ENCODE measurements around the gene ROGDI. TPM values are rescaled to one million over a fixed set of nuclear protein-coding genes. Genes with fewer than 3 reads are reported as not detected.
A peak's percentile ranks its signal among the peaks of the same experiment; 100 is the strongest.

Gene ROGDI
- total and polyA plus RNA-seq, 2 of the 13 experiments (the other 11 are each of a cell fraction or from before 2014, with no cell fraction given) = 19.2 to 42.1 TPM

DNA sequence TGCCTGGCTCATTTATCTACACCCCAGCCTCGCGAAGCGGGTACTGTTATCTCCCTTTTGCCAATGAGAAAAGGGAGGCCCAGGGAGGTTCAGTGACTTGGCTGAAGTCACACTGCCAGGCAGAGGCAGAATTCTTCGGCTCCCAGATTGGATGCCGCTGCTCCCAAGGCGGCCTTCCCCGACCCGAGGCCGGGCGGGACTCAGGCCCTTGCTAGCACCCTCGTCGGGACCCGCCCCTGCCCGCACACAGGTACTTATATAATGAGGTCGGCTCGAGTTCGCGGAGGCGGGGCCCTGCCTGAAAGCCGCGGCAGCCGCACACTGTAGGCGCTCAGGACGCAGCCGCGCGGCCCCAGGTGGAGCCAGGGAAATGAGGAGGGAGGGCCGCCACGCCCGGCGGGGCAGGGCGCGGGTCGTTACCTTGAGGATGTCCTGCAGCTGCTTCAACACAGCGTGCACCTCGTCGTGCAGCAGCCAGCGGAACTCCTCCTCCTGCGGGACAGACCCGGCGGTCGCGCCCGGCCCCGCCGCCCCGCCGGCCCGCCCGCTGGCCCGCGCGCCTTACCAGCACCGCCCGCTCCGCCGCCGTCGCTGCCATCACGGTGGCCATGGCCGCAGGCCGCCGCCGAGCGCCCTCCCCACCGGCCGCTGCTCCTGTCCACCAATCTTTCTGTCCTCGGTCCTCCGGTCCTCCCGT lies at the start of gene ROGDI (continued):
- TF ChIP-seq ZNF30 (CRISPR knock-in tag; IDR thresholded peaks at IDR 0.05) = no peak
- TF ChIP-seq ZNF720 (CRISPR knock-in tag; IDR thresholded peaks at IDR 0.05) = no peak
- no peak for TF ChIP-seq HNRNPH1 (optimal IDR thresholded peaks at IDR 0.05; ENCODE audit: low read depth, low read length)
- TF ChIP-seq SMAD9 (CRISPR knock-in tag; IDR thresholded peaks at IDR 0.05) = no peak
- peak; percentile 15; the same call in 1 of the 2 replicates for TF ChIP-seq ELF3 (CRISPR knock-in tag; IDR thresholded peaks at IDR 0.05)
- no peak for TF ChIP-seq KDM4B (CRISPR knock-in tag; IDR thresholded peaks at IDR 0.05)
- TF ChIP-seq, protein P1, sequence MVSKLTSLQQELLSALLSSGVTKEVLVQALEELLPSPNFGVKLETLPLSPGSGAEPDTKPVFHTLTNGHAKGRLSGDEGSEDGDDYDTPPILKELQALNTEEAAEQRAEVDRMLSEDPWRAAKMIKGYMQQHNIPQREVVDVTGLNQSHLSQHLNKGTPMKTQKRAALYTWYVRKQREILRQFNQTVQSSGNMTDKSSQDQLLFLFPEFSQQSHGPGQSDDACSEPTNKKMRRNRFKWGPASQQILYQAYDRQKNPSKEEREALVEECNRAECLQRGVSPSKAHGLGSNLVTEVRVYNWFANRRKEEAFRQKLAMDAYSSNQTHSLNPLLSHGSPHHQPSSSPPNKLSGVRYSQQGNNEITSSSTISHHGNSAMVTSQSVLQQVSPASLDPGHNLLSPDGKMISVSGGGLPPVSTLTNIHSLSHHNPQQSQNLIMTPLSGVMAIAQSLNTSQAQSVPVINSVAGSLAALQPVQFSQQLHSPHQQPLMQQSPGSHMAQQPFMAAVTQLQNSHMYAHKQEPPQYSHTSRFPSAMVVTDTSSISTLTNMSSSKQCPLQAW (CRISPR knock-in tag; IDR thresholded peaks at IDR 0.05) = peak; percentile 75
- no peak for TF ChIP-seq IKZF4 (CRISPR knock-in tag; IDR thresholded peaks at IDR 0.05; ENCODE audit: borderline replicate concordance, low read depth, not compliant biosample characterization)
- TF ChIP-seq, protein P2, sequence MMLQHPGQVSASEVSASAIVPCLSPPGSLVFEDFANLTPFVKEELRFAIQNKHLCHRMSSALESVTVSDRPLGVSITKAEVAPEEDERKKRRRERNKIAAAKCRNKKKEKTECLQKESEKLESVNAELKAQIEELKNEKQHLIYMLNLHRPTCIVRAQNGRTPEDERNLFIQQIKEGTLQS (CRISPR knock-in tag; IDR thresholded peaks at IDR 0.05) = no peak
- TF ChIP-seq NCOA2 (CRISPR knock-in tag; IDR thresholded peaks at IDR 0.05) = no peak
- no peak for TF ChIP-seq FOXA1 (IDR thresholded peaks at IDR 0.05)
- TF ChIP-seq FOXA1 (CRISPR knock-in tag; IDR thresholded peaks at IDR 0.05) = no peak
- peak; percentile 40; the same call in 1 of the 2 replicates for TF ChIP-seq ZNF143 (CRISPR knock-in tag; IDR thresholded peaks at IDR 0.05)
- no peak for TF ChIP-seq ZNF530 (CRISPR knock-in tag; IDR thresholded peaks at IDR 0.05; ENCODE audit: low read depth)
- no peak for TF ChIP-seq SCMH1 (CRISPR knock-in tag; IDR thresholded peaks at IDR 0.05; ENCODE audit: borderline replicate concordance)
- no peak for TF ChIP-seq SP140L (CRISPR knock-in tag; IDR thresholded peaks at IDR 0.05; ENCODE audit: borderline replicate concordance)
- peak; percentile 99 for TF ChIP-seq RARA (CRISPR knock-in tag; IDR thresholded peaks at IDR 0.05)
- peak; percentile 81 for TF ChIP-seq SAP130 (CRISPR knock-in tag; IDR thresholded peaks at IDR 0.05; ENCODE audit: low read depth)
- TF ChIP-seq SATB2 (CRISPR knock-in tag; IDR thresholded peaks at IDR 0.05) = no peak
- TF ChIP-seq ZNF33A (CRISPR knock-in tag; IDR thresholded peaks at IDR 0.05; ENCODE audit: borderline replicate concordance) = no peak
- no peak for TF ChIP-seq ZNF737 (CRISPR knock-in tag; IDR thresholded peaks at IDR 0.05; ENCODE audit: borderline replicate concordance)
- TF ChIP-seq ZNF790 (CRISPR knock-in tag; IDR thresholded peaks at IDR 0.05; ENCODE audit: borderline replicate concordance) = no peak
- no peak for TF ChIP-seq ARNT2 (CRISPR knock-in tag; IDR thresholded peaks at IDR 0.05; ENCODE audit: low read depth)
- TF ChIP-seq ZNF678 (CRISPR knock-in tag; IDR thresholded peaks at IDR 0.05) = no peak
- TF ChIP-seq, protein P3, sequence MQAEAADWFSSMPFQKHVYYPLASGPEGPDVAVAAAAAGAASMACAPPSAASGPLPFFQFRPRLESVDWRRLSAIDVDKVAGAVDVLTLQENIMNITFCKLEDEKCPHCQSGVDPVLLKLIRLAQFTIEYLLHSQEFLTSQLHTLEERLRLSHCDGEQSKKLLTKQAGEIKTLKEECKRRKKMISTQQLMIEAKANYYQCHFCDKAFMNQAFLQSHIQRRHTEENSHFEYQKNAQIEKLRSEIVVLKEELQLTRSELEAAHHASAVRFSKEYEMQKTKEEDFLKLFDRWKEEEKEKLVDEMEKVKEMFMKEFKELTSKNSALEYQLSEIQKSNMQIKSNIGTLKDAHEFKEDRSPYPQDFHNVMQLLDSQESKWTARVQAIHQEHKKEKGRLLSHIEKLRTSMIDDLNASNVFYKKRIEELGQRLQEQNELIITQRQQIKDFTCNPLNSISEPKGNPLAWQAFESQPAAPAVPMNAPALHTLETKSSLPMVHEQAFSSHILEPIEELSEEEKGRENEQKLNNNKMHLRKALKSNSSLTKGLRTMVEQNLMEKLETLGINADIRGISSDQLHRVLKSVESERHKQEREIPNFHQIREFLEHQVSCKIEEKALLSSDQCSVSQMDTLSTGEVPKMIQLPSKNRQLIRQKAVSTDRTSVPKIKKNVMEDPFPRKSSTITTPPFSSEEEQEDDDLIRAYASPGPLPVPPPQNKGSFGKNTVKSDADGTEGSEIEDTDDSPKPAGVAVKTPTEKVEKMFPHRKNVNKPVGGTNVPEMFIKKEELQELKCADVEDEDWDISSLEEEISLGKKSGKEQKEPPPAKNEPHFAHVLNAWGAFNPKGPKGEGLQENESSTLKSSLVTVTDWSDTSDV (CRISPR knock-in tag; IDR thresholded peaks at IDR 0.05) = no peak
- no peak for TF ChIP-seq KLF6 (CRISPR knock-in tag; IDR thresholded peaks at IDR 0.05)
- 0 out of 2 replicates have a peak, but pooled peaks have one; percentile 10 for TF ChIP-seq KDM5B (CRISPR knock-in tag; IDR thresholded peaks at IDR 0.05; ENCODE audit: borderline replicate concordance)
- no peak for TF ChIP-seq TRIM24 (CRISPR knock-in tag; IDR thresholded peaks at IDR 0.05)
